ENCODE measurements around the gene CTNS.

CTNS gene

GRCh38 chr17:3636154-3636907 is at the start of gene CTNS, which contains the start of gene SHPK:
CTNS (plus strand) TSS chr17:3636760; CDS start chr17:3640207, 3,447 bp downstream.
SHPK (minus strand) TSS chr17:3636250; CDS start chr17:3636219, 31 bp downstream.
- Mint-ChIP-seq H3K36me3 (peaks cover 17% of the 10 kb centered on the region), H3K4me1 (peaks cover 51% of the 10 kb centered on the region)

DNA sequence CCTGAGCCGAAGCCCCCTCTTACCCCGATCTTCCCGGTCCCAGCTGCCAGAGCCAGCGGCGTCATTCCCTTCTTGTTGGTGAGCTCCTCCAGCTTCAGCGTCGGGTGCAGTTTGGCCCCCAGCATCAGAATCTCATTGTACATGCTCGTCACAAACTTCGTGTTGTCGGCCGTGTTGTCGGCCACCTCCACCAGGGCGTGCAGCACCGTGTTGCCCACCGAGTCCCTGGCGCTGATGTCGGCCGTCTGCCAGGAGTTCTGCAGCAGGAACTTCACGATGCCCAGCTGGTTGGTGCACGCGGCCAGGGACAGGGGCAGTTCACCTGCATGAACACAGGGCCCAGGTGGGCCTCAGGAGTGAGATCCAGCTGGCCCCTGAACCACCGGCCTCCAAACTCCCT is 46.8 kb upstream of the CTNS start:
- no peak overlapping the region for H3K27ac Mint-ChIP-seq
- no peak overlapping the region for H3K4me3 Mint-ChIP-seq
- H3K9me3 Mint-ChIP-seq, result no peaks in the 10 kb centered on the region
- H3K4me1 Mint-ChIP-seq, result no peaks in the 10 kb centered on the region
- no peak for DNase-seq
- CTCF ChIA-PET, result no interaction called here
- peaks cover 6% of the 10 kb centered on the region for H3K36me3 Mint-ChIP-seq
- no peaks in the 10 kb centered on the region for H3K27me3 Mint-ChIP-seq

More at GRCh38 chr17:3636154-3636907, at the start of gene CTNS, which contains the start of gene SHPK:
- H3K9me3 Mint-ChIP-seq, result no peaks in the 10 kb centered on the region
- peak within 1 kb of the TSS; percentile 91 for H3K4me3 Mint-ChIP-seq
- peak; percentile 97 for DNase-seq
- H3K27ac Mint-ChIP-seq, result peak within 1 kb of the TSS; percentile 95
- H3K27me3 Mint-ChIP-seq, result no peaks in the 10 kb centered on the region
- CTCF ChIA-PET, result interaction anchor here (0.8 to 2.5 kb wide), 5 partner anchors 11 to 54 kb away, joined by 3 to 14 read pairs (median 3); no protein-coding TSS in a partner anchor

GRCh38 chr17:3590231-3590630 is 46.3 kb upstream of the CTNS start:
- no peaks in the 10 kb centered on the region for H3K27me3 Mint-ChIP-seq
- CTCF ChIA-PET, result no interaction called here
- no peaks in the 10 kb centered on the region for H3K4me1 Mint-ChIP-seq
- no peak overlapping the region for H3K27ac Mint-ChIP-seq
- H3K9me3 Mint-ChIP-seq, result no peaks in the 10 kb centered on the region
- no peak for DNase-seq
- no peak overlapping the region for H3K4me3 Mint-ChIP-seq
- H3K36me3 Mint-ChIP-seq, result peaks cover 6% of the 10 kb centered on the region

- peaks cover 6% of the 10 kb centered on the region for H3K36me3 Mint-ChIP-seq
- no peaks in the 10 kb centered on the region for H3K4me1 Mint-ChIP-seq
- DNase-seq, result no peak
- H3K9me3 Mint-ChIP-seq, result no peaks in the 10 kb centered on the region
- no peak overlapping the region for H3K27ac Mint-ChIP-seq
- H3K27me3 Mint-ChIP-seq, result no peaks in the 10 kb centered on the region
- no peak overlapping the region for H3K4me3 Mint-ChIP-seq
- CTCF ChIA-PET, result no interaction called here
Observed at GRCh38 chr17:3590768-3591167, 45.8 kb upstream of the CTNS start.

DNA sequence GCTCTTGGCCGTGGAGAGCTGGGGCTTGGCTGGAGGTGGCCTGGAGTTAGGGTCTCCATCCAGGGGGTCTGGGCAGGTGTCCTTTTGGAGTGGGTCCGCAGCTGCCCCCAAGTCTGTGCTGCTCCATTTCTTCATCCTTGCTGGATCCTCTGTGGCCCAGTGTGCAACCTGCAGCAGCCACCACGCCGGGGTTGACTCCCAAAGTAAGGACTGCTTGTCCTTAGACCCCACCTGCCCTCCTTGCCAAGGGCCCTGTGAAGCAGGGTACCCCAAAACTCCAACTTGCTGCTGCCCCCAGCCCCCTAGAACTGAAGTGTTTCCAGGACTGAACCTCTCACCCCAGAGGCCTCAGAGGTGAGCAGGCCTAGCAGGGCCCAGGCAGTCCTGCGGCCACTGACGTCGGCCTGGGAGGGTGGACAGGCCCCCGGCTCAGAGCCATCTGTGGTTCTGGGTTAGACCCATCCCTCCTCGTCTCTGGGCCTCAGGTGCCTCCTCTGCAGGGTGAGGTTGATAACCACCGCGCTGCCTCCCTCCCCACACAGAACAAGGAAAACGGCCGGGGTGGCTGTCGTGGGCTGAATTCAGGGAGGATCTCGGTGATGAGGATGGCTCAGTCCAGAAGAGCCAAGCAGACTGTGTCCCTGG is 44.2 kb upstream of the CTNS start:
- no peak overlapping the region for H3K4me3 Mint-ChIP-seq
- CTCF ChIA-PET, result no interaction called here

GRCh38 chr17:3593384-3593783 is 43.2 kb upstream of the CTNS start:
- Mint-ChIP-seq H3K9me3 (no peaks in the 10 kb centered on the region), H3K4me3 (no peak overlapping the region), H3K4me1 (no peaks in the 10 kb centered on the region), H3K27ac (no peak overlapping the region), H3K27me3 (no peaks in the 10 kb centered on the region), H3K36me3 (peaks cover 6% of the 10 kb centered on the region)
- no peak for DNase-seq
- CTCF ChIA-PET, result no interaction called here

More for the DNA sequence above, 44.2 kb upstream of the CTNS start:
- H3K9me3 Mint-ChIP-seq, result no peaks in the 10 kb centered on the region
- no peaks in the 10 kb centered on the region for H3K4me1 Mint-ChIP-seq
- DNase-seq, result no peak
- peaks cover 6% of the 10 kb centered on the region for H3K36me3 Mint-ChIP-seq
- no peak overlapping the region for H3K27ac Mint-ChIP-seq
- no peaks in the 10 kb centered on the region for H3K27me3 Mint-ChIP-seq

DNA sequence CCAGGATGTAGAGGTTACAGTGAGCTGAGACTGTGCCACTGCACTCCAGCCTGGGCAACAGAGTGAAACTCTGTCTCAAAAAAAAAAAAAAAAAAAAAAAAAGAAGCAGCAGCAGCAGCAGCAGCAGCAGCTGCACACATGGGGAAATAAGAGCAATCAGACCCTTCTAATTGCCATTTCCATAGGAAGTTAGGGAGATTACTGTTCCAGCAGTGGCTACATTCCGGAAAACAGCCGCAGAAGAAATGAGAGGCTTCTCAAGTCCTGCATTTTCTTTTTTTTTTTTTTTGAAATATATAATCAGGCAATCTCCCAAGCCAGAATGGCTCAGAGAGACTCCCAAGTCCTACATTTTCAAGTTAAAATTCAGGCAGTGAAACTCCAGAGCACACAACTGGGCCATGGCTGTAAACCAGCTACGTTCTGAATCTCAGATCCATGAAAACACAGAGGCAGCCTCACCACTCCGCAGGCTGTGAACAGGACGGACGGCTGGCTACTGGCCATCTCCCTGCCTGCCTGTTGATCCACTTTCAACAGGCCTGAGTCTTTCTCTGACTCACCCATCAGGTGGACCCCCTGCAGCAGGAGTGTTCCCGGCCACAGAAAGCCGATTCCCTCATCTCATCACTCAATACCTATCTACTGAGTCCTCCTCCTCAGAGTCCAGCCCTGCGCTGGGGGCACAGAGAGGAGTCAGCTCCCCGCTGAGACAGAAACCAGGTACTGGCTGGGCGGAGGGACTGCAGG is 42.3 kb upstream of the CTNS start:
- H3K27ac Mint-ChIP-seq, result no peak overlapping the region
- CTCF ChIA-PET, result no interaction called here
- no peaks in the 10 kb centered on the region for H3K9me3 Mint-ChIP-seq
- no peaks in the 10 kb centered on the region for H3K27me3 Mint-ChIP-seq
- H3K4me1 Mint-ChIP-seq, result no peaks in the 10 kb centered on the region
- H3K36me3 Mint-ChIP-seq, result peaks cover 6% of the 10 kb centered on the region
- DNase-seq, result no peak
- H3K4me3 Mint-ChIP-seq, result no peak overlapping the region

GRCh38 chr17:3594976-3595375 is 41.6 kb upstream of the CTNS start:
- H3K27ac Mint-ChIP-seq, result no peak overlapping the region
- H3K4me1 Mint-ChIP-seq, result no peaks in the 10 kb centered on the region
- DNase-seq, result no peak
- H3K4me3 Mint-ChIP-seq, result no peak overlapping the region
- CTCF ChIA-PET, result no interaction called here
- H3K27me3 Mint-ChIP-seq, result no peaks in the 10 kb centered on the region
- H3K9me3 Mint-ChIP-seq, result no peaks in the 10 kb centered on the region
- H3K36me3 Mint-ChIP-seq, result no peaks in the 10 kb centered on the region

GRCh38 chr17:3596804-3597464 is 39.6 kb upstream of the CTNS start:
- Mint-ChIP-seq H3K4me3 (no peak overlapping the region), H3K27ac (no peak overlapping the region), H3K4me1 (no peaks in the 10 kb centered on the region), H3K9me3 (no peaks in the 10 kb centered on the region), H3K36me3 (no peaks in the 10 kb centered on the region), H3K27me3 (no peaks in the 10 kb centered on the region)
- CTCF ChIA-PET, result no interaction called here
- no peak for DNase-seq

DNA sequence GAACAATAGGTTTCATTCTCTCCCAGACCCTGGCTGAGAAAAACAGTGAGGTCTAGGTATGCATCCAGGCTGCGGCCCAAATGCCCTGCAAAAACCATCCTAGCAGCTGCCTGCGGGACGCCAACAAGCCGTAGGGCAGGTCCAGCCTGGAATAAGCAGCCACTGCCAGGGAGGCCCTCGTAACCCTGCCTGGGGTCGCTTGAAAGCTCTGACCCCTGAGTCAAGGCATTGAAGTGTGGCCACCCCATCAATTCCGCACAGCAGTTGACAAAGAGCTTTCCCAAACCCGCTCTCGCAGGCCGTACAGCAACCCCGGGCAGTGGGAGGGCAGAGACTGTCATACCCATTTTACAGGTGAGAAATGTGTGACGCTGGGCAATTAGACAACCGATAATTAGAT is 38.5 kb upstream of the CTNS start:
- Mint-ChIP-seq H3K27ac (no peak overlapping the region), H3K27me3 (no peaks in the 10 kb centered on the region), H3K36me3 (no peaks in the 10 kb centered on the region), H3K4me3 (no peak overlapping the region), H3K4me1 (no peaks in the 10 kb centered on the region), H3K9me3 (no peaks in the 10 kb centered on the region)
- no peak for DNase-seq
- CTCF ChIA-PET, result no interaction called here

DNA sequence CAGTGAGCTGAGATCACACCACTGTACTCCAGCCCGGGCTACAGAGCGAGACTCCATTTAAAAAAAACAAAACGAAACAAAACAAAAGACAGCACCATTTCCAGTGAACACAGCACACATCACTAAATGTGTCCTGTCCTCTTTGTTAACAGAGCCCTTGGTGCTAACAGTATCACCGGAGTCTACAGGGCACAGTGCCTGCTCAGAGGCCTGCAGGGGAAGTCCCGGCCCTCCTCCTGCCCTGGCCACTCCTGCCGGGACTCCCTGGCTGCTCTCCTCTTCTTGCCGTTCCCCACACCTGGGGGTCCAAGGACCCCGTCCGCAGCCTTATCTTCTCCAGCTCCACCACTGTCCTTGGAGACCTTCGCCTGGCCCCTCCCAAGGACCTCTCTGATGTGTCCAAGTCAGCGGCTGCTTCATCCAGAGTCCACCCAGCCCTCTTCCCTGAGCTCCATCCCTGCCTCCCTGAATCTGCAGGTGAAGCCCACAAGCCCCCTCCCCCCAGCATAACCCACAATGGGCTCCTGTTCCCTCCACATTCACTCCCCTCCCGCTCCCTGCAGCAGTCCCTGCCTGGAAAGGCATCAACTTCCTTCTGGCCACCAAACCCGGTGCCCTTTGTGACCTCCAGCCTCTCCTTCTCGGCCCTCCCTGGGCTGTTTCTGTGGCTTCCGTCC is 35.9 kb upstream of the CTNS start:
- H3K27me3 Mint-ChIP-seq, result no peaks in the 10 kb centered on the region
- H3K36me3 Mint-ChIP-seq, result no peaks in the 10 kb centered on the region
- no peak overlapping the region for H3K4me3 Mint-ChIP-seq
- DNase-seq, result no peak
- H3K4me1 Mint-ChIP-seq, result no peaks in the 10 kb centered on the region
- no peak overlapping the region for H3K27ac Mint-ChIP-seq
- CTCF ChIA-PET, result interaction anchor here (0.6 to 5.4 kb wide), 5 partner anchors 9 to 1036 kb away, joined by 3 to 40 read pairs (median 3); no protein-coding TSS in a partner anchor
- no peaks in the 10 kb centered on the region for H3K9me3 Mint-ChIP-seq

DNA sequence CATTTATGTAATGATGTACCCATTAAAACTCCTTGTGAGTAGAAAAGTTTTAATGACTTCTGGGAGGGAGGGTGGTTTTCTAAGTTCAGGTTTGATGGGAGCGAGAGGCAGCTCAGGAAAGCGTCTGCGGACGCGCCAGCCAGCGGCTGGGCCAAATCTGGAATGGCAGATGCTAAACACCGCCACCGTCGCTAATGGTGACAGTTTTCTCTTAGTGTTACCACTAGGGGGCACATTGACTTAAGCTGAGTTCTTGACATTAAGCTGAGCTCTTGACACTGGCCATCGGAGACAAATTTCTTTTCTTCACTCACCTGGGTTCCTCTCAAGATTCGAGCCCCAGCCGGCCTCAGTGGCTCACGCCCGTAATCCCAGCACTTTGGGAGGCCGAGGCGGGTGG is 34.1 kb upstream of the CTNS start:
- peak; percentile 46 for DNase-seq
- Mint-ChIP-seq H3K27ac (no peak overlapping the region), H3K36me3 (no peaks in the 10 kb centered on the region), H3K9me3 (no peaks in the 10 kb centered on the region), H3K4me3 (no peak overlapping the region), H3K4me1 (no peaks in the 10 kb centered on the region), H3K27me3 (no peaks in the 10 kb centered on the region)
- CTCF ChIA-PET, result interaction anchor here (1.1 to 5.4 kb wide), 6 partner anchors 11 to 49 kb away, joined by 3 to 40 read pairs (median 4); partner anchors contain the start of genes CTNS and SHPK

- CTCF ChIA-PET, result interaction anchor here (0.6 to 5.4 kb wide), 7 partner anchors 11 to 555 kb away, joined by 3 to 40 read pairs (median 4); partner anchors contain the start of genes CTNS and SHPK
- no peaks in the 10 kb centered on the region for H3K4me1 Mint-ChIP-seq
- peaks cover 2% of the 10 kb centered on the region for H3K36me3 Mint-ChIP-seq
Observed at GRCh38 chr17:3603119-3603869, 33.3 kb upstream of the CTNS start.

More at GRCh38 chr17:3603119-3603869, 33.3 kb upstream of the CTNS start:
- Mint-ChIP-seq H3K9me3 (no peaks in the 10 kb centered on the region), H3K4me3 (no peak overlapping the region), H3K27me3 (no peaks in the 10 kb centered on the region), H3K27ac (no peak overlapping the region)
- no peak for DNase-seq
